Spleen (tissue), 7 donors: ENCODE measurements around the gene PASD1.

ENCODE experiments used
- CTCF ChIP-seq, 11 experiments: fragments of 200-600 bp in 7 of 11; fragments of 450-650 bp in 4 of 11; sonication (generic) in 4 of 11; IDR thresholded peaks in 8 of 11; conservative IDR thresholded peaks in 3 of 11; 1 replicate in 7 of 11; 2 replicates in 4 of 11; pipeline versions ENCODE4 v1.4.0 to v1.8.0; 2016 to 2021; ENCODE audit warnings: antibody characterized with exemption in 11 of 11, inconsistent platforms in 4 of 11, mild to moderate bottlenecking in 1 of 11
- POLR2AphosphoS5 ChIP-seq, 3 donors: sonication (generic); formaldehyde crosslinking; IDR thresholded peaks; one replicate each; pipeline ENCODE4 v1.5.1; 2017; ENCODE audit warnings: antibody characterized with exemption in 3 of 3
- donor health status: DM: no; HTN: no; CAD: no; lungs with moderate emphysema.
- donor health status: DM: no; HTN: no; CAD: no.
- donor health status: DM: no; HTN: no; CAD: no.

- TF ChIP-seq CTCF (IDR thresholded peaks at IDR 0.05 in 8 of 11, conservative IDR thresholded peaks at IDR 0.05 in 3 of 11) (no peak), POLR2AphosphoS5 (IDR thresholded peaks at IDR 0.05) (no peak)
These were observed 132.3 kb downstream of the PASD1 start for GRCh38 chrX:151695583-151696340.
